GM12892 (cell line): ENCODE measurements around the gene ARL4D.

Experiments
- DNase-seq: peaks from one replicate; pipeline ENCODE4 v3.0.0; 2011; ENCODE audit not compliant: insufficient read length
- FAIRE-seq: peaks from 2 replicates; lab custom pipeline; 2011; peaks lifted over from hg19 to GRCh38; lab: Jason Lieb, UNC
- POLR2A ChIP-seq: IDR thresholded peaks from 2 replicates; pipeline ENCODE4 v1.6.1; 2011; ENCODE audit warnings: low read depth, low read length, control low read depth
- POLR2AphosphoS5 ChIP-seq: IDR thresholded peaks from 2 replicates; pipeline ENCODE4 v1.6.1; 2011; ENCODE audit warnings: low read depth, low read length, control low read depth
- TAF1 ChIP-seq: IDR thresholded peaks from 2 replicates; pipeline ENCODE4 v1.6.1; 2011; ENCODE audit warnings: low read depth, mild to moderate bottlenecking, control low read depth, low read length, borderline replicate concordance

The ARL4D gene

DNA sequence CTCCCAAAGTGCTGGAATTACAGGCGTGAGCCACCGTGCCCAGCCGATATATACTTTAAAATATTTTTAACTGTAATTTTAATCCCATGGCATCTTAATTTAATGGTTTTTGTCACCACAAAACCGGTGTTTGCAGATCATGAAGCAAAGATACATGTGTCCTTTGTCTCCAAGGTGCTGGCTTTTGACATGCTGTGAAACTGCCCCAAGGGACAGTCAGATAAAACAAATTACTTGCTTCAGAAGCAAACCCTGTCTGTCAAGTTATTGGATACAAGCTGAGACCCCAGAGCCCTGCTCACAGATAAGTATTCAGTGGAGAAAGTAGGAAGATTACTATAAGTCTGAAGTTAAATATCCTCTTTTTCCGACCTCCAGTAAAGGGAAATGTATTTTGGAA is 39.8 kb downstream of the ARL4D start:
- TF ChIP-seq POLR2AphosphoS5 (no peak), POLR2A (no peak), TAF1 (no peak)
- DNase-seq (no peak), FAIRE-seq (no peak)

GRCh38 chr17:43439041-43439440 is 40.2 kb downstream of the ARL4D start:
- FAIRE-seq: no peak
- TF ChIP-seq POLR2A (no peak), POLR2AphosphoS5 (no peak), TAF1 (no peak)
- DNase-seq: no peak

DNA sequence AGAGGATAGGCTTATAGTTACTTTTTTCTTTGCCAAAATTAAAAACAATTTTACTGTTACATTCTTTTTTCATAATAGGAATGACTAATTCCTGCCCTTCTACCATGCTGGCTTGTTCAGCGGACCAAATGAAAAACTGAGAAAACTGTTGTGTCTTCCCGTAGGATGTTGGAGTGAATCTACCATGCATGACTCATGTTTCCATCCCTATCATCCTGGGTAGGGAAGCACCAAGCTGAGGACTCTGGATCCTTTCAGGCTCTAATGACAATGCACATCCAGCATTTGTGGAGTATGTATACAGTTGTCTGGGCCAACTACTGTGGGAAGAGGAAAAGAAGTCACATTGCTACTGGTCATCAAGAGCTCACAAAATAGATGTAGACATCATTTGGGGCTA is 43.9 kb downstream of the ARL4D start:
- DNase-seq (no peak), FAIRE-seq (no peak)
- TF ChIP-seq POLR2AphosphoS5 (no peak), POLR2A (no peak), TAF1 (no peak)

DNA sequence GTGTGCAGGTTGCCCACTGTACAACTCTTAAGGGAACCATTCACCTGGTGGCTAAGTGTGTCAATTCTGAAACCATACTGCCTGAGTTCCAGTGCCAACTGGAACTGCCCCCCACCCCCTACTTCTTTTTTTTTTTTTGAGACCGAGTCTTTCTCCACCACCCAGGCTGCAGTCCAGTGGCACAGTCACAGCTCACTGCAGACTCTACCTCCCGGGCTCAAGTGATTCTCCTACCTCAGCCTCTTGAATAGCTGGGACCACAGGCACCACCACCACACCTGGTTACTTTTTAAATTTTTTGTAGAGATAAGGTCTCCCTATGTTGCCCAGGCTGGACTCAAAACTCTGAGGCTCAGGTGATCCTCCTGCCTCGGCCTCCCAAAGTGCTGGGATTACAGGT is 44.6 kb downstream of the ARL4D start:
- TF ChIP-seq POLR2A (no peak), POLR2AphosphoS5 (no peak), TAF1 (no peak)
- FAIRE-seq (no peak), DNase-seq (no peak)

DNA sequence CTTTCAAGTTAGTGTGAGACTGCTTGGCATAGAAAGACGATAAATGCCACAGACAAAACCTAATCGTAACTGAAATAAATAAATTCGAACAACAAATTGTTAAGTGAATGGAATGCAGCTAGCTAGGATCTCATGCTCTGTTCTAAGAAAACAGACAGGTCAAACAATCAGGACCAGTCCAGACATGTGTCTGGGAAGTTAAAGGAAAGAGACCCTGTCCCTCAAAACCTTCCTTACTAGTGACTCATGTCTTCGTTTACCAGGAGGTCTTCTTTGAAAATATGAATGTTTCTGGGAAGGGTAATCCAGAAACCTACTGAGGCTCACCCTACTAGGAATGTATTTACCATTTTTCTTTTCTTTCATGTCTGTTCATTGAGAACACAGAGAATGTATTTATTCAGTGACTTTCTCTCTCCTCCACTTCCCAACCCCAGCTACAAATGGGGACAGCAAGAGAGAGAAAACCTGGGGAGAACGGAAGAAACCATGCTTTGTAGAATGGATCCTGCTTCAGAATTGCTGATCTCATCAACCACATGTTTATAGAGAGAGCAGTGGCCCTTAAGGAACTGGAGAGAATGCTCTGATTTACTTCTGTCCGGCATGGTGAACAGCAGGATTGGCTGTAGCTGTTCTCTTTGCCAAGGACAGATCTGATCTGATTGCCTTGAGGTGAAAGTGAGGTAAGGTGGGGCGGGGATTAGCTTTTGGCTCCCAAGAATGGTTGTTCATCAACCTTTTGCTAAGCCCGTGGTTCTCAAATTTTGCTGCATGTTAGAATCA is 45.6 kb downstream of the ARL4D start:
- no peak for FAIRE-seq
- no peak for DNase-seq
- TF ChIP-seq POLR2A (no peak), TAF1 (no peak)

DNA sequence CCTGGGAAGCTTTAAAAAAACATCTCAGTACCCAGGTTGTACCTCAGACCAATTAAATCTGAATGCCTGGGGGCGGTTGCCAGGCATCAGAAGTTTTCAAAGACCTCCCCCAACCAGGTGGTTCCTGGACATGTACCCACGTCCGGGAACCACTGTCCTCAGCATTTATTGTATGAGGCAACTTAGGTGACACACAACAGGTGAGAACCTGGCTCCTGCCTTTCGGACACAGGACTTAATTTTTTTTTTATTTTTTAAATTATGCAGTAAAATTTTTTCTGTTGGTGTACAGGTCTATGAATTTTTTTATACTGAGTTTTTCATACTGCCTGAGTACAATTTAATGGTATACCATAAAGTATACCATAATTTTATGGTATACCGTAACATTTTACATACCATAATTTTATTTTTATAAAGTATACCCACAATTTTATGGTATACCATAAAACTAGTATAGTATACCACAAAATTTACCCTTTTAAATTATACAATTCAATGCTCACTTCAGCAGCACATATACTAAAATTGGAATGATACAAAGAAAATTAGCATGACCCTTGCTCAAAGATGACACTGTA is 46.3 kb downstream of the ARL4D start:
- no peak for TF ChIP-seq POLR2AphosphoS5
- TF ChIP-seq POLR2A: no peak
- TF ChIP-seq TAF1: no peak
- FAIRE-seq: no peak

DNA sequence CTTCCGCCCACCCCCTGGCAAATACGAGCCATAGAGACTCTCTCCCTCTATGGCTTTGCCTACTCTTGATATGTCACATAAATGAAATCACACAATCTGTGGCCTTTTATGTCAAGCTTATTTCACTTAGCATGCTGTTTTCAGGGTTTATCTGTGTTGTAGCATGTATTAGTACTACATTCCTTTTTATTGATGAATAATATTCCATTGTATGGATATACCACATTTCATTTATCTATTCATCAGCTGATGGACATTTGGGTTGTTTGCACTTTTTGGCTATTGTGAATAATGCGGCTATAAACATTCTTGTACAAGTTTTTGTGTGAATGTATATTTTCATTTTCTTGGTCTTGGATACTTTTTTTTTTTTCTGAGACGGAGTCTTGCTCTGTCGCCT is 48.0 kb downstream of the ARL4D start:
- no peak for TF ChIP-seq TAF1
- no peak for TF ChIP-seq POLR2A
- DNase-seq: no peak

More for the DNA sequence above, 46.3 kb downstream of the ARL4D start:
- no peak for DNase-seq

DNA sequence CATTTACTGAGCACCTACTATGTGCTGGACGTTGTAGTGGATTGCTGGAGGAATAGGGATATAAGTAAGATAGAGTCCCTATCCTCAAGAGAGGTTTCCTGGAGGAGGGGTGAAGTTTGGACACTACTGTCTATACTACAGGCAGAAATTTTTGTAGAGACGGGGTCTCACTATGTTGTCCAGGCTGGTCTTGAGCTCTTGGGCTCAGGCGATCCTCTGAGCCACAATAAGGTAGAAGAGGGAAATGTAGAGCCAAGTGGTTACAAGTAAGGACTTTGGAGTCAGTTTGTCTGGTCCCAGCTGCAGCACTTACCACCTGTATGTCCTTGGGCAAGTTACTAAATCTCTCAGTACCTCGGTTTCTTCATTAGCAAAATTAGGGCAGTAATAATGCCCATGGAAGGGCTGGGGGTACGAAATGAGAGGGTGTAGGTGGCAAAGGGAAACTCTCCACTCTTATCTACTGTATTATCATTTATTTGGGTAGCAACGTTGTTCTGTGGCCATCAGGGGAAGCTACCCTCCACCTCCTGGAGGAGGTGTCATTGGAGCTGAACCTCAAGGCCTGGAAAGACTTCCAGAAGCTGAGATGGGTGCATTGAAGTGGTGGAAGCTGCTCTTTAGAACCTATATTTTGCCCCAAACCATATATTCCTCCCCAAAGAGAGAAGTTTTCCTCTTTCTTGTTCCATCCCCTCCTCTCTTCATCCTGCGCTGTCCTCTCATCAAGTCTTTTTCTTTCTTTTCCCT is 50.1 kb downstream of the ARL4D start:
- no peak for TF ChIP-seq POLR2A
- no peak for TF ChIP-seq TAF1
- TF ChIP-seq POLR2AphosphoS5: no peak
- FAIRE-seq (no peak), DNase-seq (no peak)

More for the DNA sequence above, 48.0 kb downstream of the ARL4D start:
- FAIRE-seq: no peak

DNA sequence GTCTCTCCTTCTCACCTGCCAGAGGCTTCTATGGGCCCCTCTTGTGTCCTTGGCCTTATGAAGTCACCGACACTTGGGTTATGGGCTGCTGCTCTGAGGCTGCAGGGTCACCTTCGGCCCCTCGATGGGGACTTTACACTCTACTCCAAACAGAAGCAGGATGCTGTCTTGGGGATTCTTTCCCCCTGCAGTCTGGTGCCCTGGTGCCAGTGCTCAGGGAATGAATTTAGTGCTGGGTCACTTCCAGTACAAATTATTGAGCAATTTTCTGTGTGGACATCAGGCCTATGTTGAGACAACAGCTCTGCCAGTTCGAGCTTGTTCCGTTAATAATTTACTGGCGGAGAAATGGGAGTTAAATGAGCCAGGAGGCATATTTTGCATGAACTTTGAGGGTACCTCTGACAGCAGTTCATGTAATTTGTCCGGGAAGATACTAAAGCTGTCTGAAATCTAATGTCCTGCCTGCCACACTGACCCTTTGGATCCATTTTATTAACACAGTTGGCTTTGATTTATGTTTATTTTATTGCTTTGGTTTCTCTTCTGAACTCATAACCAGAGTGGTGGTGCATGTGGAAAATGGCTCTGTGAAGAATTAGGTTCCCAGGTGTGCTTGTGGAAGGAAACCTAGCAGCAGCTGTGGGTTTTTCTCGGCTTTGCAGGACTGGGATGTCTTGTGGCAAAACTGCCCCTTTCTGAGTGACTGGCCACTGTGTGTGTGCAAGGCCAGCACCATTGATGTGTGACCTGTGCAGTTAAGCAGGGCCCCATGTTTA is 50.9 kb downstream of the ARL4D start:
- DNase-seq (no peak), FAIRE-seq (no peak)
- TF ChIP-seq TAF1 (no peak), POLR2AphosphoS5 (no peak)
